ENCODE results near the gene TMEM132C.

Gene TMEM132C

DNA sequence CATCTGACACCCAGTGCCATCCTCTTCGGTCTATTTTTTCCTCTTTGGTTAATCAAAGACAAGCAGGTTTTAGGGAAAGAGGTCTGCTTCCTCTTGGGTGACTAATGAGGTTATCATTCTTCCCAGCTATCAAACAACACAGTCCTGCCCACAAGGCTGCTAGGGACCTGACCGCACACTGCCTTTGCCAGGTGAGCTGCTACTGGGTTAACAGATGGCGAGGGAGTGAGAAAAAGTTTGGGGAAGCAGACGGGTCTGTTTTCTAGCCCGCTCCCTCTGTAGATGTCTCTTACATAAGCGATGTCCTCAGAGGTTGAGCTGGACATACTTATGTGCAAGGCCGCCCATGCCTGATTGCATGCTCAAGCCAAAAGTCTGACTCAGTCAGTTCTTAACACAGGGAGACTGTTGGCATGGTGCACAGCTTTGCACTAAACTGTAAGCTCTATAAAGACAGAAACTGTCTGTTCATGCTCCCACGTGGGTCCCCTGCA is 462.7 kb downstream of the TMEM132C start:
- no peak overlapping the region for H3K4me3 ChIP-seq (ENCODE audit: low read length)
- no peak overlapping the region for H3K27ac ChIP-seq (ENCODE audit: low read length)
- peaks cover 38% of the 10 kb centered on the region for H3K4me1 ChIP-seq (ENCODE audit: insufficient read depth, low read length)
- H3K36me3 ChIP-seq (ENCODE audit: insufficient read depth, low read depth, low read length): no peaks in the 10 kb centered on the region
- H3K9ac ChIP-seq (ENCODE audit: low read depth, low read length): peak overlapping the region; percentile 10; the same call in 1 of the 2 replicates
- no peaks in the 10 kb centered on the region for H3K27me3 ChIP-seq (ENCODE audit: insufficient read depth, low read length)
- H3K9me3 ChIP-seq (ENCODE audit: insufficient read depth, low read depth, low read length): no peaks in the 10 kb centered on the region

DNA sequence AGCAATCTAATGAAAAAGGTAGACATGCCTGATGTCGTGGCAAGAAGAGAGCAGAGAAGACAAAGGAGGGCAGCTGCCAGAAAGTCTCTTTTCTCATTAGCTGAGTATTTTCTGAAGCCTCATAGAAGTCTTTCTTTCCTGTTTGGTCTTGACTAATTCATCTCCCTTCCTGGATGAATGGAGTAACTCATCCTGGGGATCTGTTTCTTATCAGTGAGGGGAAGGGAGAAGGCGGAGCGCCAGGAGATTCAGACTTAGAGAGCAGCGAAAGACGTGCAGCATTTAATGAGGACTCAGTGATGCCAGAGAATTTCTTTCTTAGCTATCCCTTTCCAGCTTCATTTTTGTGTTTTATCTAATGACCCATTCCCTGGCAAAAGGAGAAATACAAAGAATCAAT is 467.4 kb downstream of the TMEM132C start:
- Histone ChIP-seq H3K27ac (ENCODE audit: low read length) (no peak overlapping the region), H3K9me3 (ENCODE audit: insufficient read depth, low read depth, low read length) (peaks cover 6% of the 10 kb centered on the region; the same call in 1 of the 2 replicates), H3K36me3 (ENCODE audit: insufficient read depth, low read depth, low read length) (no peaks in the 10 kb centered on the region), H3K27me3 (ENCODE audit: insufficient read depth, low read length) (no peaks in the 10 kb centered on the region), H3K9ac (ENCODE audit: low read depth, low read length) (peak overlapping the region; percentile 38; the same call in 1 of the 2 replicates), H3K4me3 (ENCODE audit: low read length) (no peak overlapping the region), H3K4me1 (ENCODE audit: insufficient read depth, low read length) (peaks cover 15% of the 10 kb centered on the region; the same call in 1 of the 2 replicates)

DNA sequence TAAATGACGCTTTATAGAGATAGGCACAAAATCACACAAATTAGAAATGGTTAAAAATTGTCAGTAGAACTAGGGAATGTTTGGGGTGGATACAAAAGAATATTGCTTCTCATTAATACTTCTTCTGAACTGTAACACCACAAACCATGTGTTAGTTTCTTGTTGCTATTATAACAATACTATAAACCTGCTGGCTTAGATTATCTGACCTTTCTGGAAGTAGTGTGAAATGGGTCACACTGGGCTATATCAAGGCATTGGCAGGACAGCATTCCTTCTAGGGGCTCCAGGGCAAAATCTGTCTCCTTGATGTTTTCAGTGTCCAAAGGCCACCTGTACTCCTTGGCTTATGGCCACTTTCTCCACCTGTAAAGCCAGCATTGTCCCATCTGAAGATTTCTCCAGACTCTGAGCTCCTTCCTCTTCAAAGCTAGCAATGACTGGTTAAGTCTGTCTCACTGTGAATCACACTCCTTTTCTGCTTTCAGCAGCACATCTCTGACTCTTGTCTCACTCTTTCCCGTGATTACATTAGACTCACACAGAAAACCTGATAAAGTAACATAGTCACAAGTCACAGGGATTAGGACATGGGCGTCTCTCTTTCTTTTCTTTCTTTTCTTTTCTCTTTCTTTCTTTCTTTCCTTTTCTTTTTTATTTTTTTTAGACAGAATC is 470.5 kb downstream of the TMEM132C start:
- Histone ChIP-seq H3K9me3 (ENCODE audit: insufficient read depth, low read depth, low read length) (peaks cover 6% of the 10 kb centered on the region), H3K4me1 (ENCODE audit: insufficient read depth, low read length) (peaks cover 7% of the 10 kb centered on the region; the same call in 1 of the 2 replicates), H3K27ac (ENCODE audit: low read length) (no peak overlapping the region), H3K4me3 (ENCODE audit: low read length) (no peak overlapping the region), H3K36me3 (ENCODE audit: insufficient read depth, low read depth, low read length) (no peaks in the 10 kb centered on the region), H3K27me3 (ENCODE audit: insufficient read depth, low read length) (no peaks in the 10 kb centered on the region), H3K9ac (ENCODE audit: low read depth, low read length) (no peak overlapping the region)

DNA sequence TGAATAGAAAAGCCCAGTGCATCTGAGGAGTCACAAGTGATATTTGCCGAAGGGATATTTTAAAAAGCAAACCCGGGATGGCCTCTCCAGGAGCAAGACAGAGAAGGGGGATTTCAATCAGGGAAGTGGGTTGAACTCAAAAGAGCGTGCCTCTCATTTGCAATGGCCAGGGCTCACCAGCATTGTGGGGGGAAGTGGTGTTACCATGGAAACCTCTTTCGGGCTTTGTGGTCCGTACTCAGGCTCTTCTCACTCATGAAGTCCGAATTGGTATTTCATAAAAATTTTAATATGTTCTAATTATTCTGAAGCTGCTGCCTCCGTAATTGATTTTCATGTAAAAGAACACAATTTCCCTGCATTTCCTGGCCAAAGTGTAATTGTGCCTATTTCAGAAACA is 476.9 kb downstream of the TMEM132C start:
- H3K27me3 ChIP-seq (ENCODE audit: insufficient read depth, low read length): no peaks in the 10 kb centered on the region
- H3K9me3 ChIP-seq (ENCODE audit: insufficient read depth, low read depth, low read length): peaks cover 3% of the 10 kb centered on the region
- H3K9ac ChIP-seq (ENCODE audit: low read depth, low read length): no peak overlapping the region
- no peaks in the 10 kb centered on the region; the same call in 1 of the 2 replicates for H3K4me1 ChIP-seq (ENCODE audit: insufficient read depth, low read length)
- H3K27ac ChIP-seq (ENCODE audit: low read length): no peak overlapping the region
- no peaks in the 10 kb centered on the region for H3K36me3 ChIP-seq (ENCODE audit: insufficient read depth, low read depth, low read length)
- no peak overlapping the region for H3K4me3 ChIP-seq (ENCODE audit: low read length)

DNA sequence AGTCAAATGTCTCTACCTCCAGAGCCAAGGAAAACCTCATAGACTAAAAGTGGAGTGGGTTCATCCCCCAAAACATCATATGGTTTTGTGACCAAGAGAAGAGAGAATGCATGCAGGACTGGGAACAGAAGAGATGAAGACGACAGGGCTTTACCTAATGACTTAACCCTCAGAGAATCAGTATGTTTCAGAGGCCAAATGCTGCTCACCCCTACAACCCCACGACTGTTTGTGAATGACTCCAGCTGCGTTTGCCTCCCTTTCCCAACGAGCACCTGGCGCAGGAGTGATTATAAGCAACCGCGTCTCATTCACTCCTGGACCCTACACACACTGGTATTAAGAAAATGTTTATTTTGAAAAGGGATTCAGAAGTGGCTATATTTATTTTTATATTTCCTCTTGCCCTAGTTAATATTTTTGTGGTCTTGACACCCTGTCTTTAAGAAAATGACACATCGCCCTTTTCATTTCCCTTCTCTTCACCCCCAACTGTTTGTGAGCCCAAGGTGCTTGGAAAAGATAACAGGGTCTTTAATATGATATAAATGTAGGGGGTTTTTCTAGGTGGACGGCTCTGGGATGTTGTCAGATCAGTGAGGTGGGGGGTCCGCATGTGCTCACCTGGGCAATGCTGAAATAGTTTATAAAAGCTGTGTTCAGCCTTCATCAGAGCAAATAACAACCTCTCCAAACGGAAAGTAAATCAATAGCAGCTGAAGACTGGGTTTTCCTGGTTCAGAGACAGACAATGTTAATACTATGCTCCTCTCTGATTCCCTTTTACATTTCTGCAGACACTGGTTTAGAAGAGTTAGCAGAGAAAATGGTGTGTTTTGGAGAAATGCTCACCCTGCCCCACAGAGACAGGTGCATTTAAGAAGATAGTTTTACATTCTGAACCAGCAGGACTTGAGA is 479.1 kb downstream of the TMEM132C start:
- H3K27me3 ChIP-seq (ENCODE audit: insufficient read depth, low read length): no peaks in the 10 kb centered on the region
- H3K9ac ChIP-seq (ENCODE audit: low read depth, low read length): no peak overlapping the region

DNA sequence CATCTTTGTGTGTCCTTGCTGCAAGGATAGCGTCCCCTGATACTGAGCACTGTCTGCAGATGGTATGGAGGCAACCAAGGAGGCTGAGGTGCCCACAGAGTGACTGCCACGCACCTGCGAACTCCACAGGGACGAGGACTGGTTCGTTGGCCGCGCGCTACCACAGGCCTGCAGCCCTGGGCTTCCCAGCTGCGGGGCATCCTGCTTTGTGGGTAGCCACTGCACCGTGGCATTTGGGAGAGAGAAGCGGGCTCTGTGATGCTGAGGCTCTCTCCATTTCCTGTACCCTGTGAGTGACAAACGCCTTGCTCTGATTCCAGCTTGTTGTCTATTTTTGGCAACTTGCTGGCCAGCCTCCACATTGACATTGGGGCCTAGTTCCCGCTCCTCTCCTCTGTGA is 480.5 kb downstream of the TMEM132C start:
- Histone ChIP-seq H3K4me1 (ENCODE audit: insufficient read depth, low read length) (no peaks in the 10 kb centered on the region; the same call in 1 of the 2 replicates), H3K9me3 (ENCODE audit: insufficient read depth, low read depth, low read length) (no peaks in the 10 kb centered on the region), H3K27me3 (ENCODE audit: insufficient read depth, low read length) (no peaks in the 10 kb centered on the region), H3K4me3 (ENCODE audit: low read length) (no peak overlapping the region), H3K9ac (ENCODE audit: low read depth, low read length) (no peak overlapping the region), H3K36me3 (ENCODE audit: insufficient read depth, low read depth, low read length) (no peaks in the 10 kb centered on the region), H3K27ac (ENCODE audit: low read length) (no peak overlapping the region)

More for the DNA sequence above, 479.1 kb downstream of the TMEM132C start:
- H3K4me3 ChIP-seq (ENCODE audit: low read length): no peak overlapping the region
- no peaks in the 10 kb centered on the region for H3K36me3 ChIP-seq (ENCODE audit: insufficient read depth, low read depth, low read length)
- H3K27ac ChIP-seq (ENCODE audit: low read length): no peak overlapping the region
- H3K4me1 ChIP-seq (ENCODE audit: insufficient read depth, low read length): no peaks in the 10 kb centered on the region; the same call in 1 of the 2 replicates
- H3K9me3 ChIP-seq (ENCODE audit: insufficient read depth, low read depth, low read length): no peaks in the 10 kb centered on the region

DNA sequence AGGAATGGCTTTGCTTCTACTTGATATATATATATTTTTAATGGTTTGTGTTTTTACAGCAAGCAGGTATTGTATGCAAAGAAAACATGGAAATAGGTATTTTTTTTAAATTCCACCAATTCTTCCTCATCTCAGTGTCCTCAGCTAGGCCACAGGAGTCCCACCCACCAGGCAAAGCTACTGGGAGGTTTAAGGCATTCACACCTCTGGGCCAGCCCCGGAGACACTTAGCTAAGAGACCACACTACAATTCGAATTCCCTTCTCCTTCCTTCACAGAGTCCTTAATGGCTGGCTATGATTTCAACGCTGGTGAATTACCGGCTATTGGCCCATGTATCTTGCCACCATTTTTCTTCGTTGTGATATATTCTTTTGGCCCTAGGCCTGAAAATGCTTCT is 485.4 kb downstream of the TMEM132C start:
- Histone ChIP-seq H3K9me3 (ENCODE audit: insufficient read depth, low read depth, low read length) (no peaks in the 10 kb centered on the region), H3K4me1 (ENCODE audit: insufficient read depth, low read length) (no peaks in the 10 kb centered on the region), H3K9ac (ENCODE audit: low read depth, low read length) (no peak overlapping the region), H3K27me3 (ENCODE audit: insufficient read depth, low read length) (no peaks in the 10 kb centered on the region), H3K4me3 (ENCODE audit: low read length) (no peak overlapping the region), H3K36me3 (ENCODE audit: insufficient read depth, low read depth, low read length) (no peaks in the 10 kb centered on the region), H3K27ac (ENCODE audit: low read length) (no peak overlapping the region)

DNA sequence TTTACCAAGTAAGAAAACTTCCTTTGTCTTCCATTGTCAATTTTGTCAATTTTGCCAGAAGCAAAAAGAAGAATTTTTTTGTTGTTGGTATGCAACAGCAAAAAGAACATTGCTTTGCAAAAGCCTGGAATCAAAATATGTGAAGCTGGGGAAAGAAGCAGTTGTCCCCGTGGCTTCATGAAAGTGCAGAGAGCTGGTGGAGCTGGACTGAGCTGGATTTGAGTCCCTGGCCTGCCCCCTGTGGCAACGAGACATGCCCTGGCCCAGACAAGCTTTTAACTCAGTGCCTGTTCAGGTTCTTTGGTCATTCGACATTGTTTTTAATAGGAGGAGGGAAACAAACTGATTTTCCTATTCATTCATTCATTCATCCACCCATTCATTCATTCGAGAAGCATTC is 486.5 kb downstream of the TMEM132C start:
- no peaks in the 10 kb centered on the region for H3K27me3 ChIP-seq (ENCODE audit: insufficient read depth, low read length)
- no peak overlapping the region for H3K4me3 ChIP-seq (ENCODE audit: low read length)
- no peak overlapping the region for H3K9ac ChIP-seq (ENCODE audit: low read depth, low read length)
- H3K9me3 ChIP-seq (ENCODE audit: insufficient read depth, low read depth, low read length): no peaks in the 10 kb centered on the region
- H3K36me3 ChIP-seq (ENCODE audit: insufficient read depth, low read depth, low read length): no peaks in the 10 kb centered on the region
- H3K27ac ChIP-seq (ENCODE audit: low read length): no peak overlapping the region
- no peaks in the 10 kb centered on the region for H3K4me1 ChIP-seq (ENCODE audit: insufficient read depth, low read length)

DNA sequence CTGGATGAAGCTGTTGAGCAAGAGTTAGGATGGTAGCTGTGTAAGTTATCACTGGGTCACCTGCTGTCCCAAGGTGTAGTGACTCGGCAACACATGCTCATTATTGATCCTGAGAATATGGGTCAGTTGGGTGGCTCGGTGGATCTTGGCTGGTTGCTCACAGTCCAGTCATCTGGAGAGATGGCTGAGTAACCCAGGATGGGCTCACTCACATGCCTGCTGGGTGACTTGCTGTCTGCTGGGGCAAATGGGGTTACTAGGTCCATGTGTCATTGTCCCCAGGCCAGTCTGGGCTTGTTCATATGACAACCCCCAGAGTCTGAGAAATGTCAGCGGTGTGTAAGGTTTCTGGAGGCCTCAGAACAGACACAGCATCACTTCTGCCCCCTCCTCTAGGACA is 487.3 kb downstream of the TMEM132C start:
- H3K27me3 ChIP-seq (ENCODE audit: insufficient read depth, low read length): no peaks in the 10 kb centered on the region
- no peaks in the 10 kb centered on the region for H3K4me1 ChIP-seq (ENCODE audit: insufficient read depth, low read length)
- no peaks in the 10 kb centered on the region for H3K36me3 ChIP-seq (ENCODE audit: insufficient read depth, low read depth, low read length)
- no peak overlapping the region for H3K4me3 ChIP-seq (ENCODE audit: low read length)
- no peak overlapping the region for H3K27ac ChIP-seq (ENCODE audit: low read length)
- H3K9ac ChIP-seq (ENCODE audit: low read depth, low read length): no peak overlapping the region
- H3K9me3 ChIP-seq (ENCODE audit: insufficient read depth, low read depth, low read length): no peaks in the 10 kb centered on the region

DNA sequence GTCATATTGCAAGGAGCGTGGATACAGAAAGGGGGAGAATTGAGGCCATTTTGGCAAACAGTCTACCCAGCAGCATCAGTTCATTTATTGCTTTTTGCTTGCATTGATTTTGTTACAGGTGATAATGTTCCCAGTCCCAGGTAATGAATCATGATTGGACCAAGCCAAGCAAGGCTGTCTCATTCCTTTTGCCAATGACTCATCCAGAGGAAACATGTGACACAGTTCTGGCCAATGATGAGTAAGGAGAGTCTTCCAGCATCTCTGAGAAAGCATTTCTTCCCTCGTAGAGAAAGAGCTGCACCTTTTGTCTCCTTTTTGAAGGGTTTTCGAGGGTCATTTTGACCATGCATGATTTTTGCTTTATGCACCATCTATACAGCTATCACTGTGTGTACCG is 488.6 kb downstream of the TMEM132C start:
- no peaks in the 10 kb centered on the region for H3K9me3 ChIP-seq (ENCODE audit: insufficient read depth, low read depth, low read length)
- no peak overlapping the region for H3K9ac ChIP-seq (ENCODE audit: low read depth, low read length)
- no peak overlapping the region for H3K4me3 ChIP-seq (ENCODE audit: low read length)
- H3K27ac ChIP-seq (ENCODE audit: low read length): no peak overlapping the region
- no peaks in the 10 kb centered on the region for H3K4me1 ChIP-seq (ENCODE audit: insufficient read depth, low read length)
- H3K36me3 ChIP-seq (ENCODE audit: insufficient read depth, low read depth, low read length): no peaks in the 10 kb centered on the region
- H3K27me3 ChIP-seq (ENCODE audit: insufficient read depth, low read length): no peaks in the 10 kb centered on the region

All from iPS-20b (cell line).